Spleen (tissue), 7 donors: Measurements from ENCODE around the gene USP17L17.
"Not testable (repeated sequence)": the region's sequence is repeated elsewhere in the genome, so short reads cannot be mapped to it uniquely, and the experiment has no call there.

Experiments
- POLR2AphosphoS5 ChIP-seq, 3 donors: sonication (generic); formaldehyde crosslinking; IDR thresholded peaks; one replicate each; pipeline ENCODE4 v1.5.1; 2017; ENCODE audit warnings: antibody characterized with exemption in 3 of 3
- TF ChIP-seq, protein P1 (sequence below), 11 experiments: fragments of 200-600 bp in 7 of 11; fragments of 450-650 bp in 4 of 11; sonication (generic) in 4 of 11; IDR thresholded peaks in 8 of 11; conservative IDR thresholded peaks in 3 of 11; 1 replicate in 7 of 11; 2 replicates in 4 of 11; pipeline versions ENCODE4 v1.4.0 to v1.8.0; 2016 to 2021; ENCODE audit warnings: antibody characterized with exemption in 11 of 11, inconsistent platforms in 4 of 11, mild to moderate bottlenecking in 1 of 11
- donor health status: DM: no; HTN: no; CAD: no; lungs with moderate emphysema.
- donor health status: DM: no; HTN: no; CAD: no.
- donor health status: DM: no; HTN: no; CAD: no.

DNA sequence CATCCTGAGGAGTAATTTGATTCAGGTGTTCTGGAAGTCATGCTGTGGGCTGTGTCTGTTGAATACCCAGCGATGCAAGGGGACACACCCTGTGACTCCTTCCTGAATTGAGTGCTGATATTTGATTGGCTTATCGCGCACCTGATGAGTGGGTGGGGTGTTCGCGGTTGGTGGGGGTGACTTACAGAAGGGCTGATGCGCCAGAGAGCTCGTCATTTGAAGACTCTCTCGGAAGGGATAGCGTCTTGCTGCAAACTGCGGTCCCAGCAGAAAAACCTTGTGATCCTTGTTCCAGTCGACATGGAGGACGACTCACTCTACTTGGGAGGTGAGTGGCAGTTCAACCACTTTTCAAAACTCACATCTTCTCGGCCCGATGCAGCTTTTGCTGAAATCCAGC is 28.6 kb upstream of the USP17L17 start, which contains the start of gene USP17L11:
- TF ChIP-seq, protein P1, sequence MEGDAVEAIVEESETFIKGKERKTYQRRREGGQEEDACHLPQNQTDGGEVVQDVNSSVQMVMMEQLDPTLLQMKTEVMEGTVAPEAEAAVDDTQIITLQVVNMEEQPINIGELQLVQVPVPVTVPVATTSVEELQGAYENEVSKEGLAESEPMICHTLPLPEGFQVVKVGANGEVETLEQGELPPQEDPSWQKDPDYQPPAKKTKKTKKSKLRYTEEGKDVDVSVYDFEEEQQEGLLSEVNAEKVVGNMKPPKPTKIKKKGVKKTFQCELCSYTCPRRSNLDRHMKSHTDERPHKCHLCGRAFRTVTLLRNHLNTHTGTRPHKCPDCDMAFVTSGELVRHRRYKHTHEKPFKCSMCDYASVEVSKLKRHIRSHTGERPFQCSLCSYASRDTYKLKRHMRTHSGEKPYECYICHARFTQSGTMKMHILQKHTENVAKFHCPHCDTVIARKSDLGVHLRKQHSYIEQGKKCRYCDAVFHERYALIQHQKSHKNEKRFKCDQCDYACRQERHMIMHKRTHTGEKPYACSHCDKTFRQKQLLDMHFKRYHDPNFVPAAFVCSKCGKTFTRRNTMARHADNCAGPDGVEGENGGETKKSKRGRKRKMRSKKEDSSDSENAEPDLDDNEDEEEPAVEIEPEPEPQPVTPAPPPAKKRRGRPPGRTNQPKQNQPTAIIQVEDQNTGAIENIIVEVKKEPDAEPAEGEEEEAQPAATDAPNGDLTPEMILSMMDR (IDR thresholded peaks at IDR 0.05 in 8 of 11, conservative IDR thresholded peaks at IDR 0.05 in 3 of 11) = not testable (repeated sequence)
- not testable (repeated sequence) for TF ChIP-seq POLR2AphosphoS5 (IDR thresholded peaks at IDR 0.05)
